HCT116 (cell line): ENCODE data around the gene GALNT17. TPM values are rescaled to one million over a fixed set of nuclear protein-coding genes. Genes with fewer than 3 reads are reported as not detected.

Experiments used
- ATAC-seq: fragments of 200-7000 bp; cut with Tn5 transposase; 2 replicates; pipeline ENCODE4 v1.9.1; 2020; ENCODE audit warnings: mild to moderate bottlenecking, moderate library complexity
- BruUV-seq: library from RNA; stranded (reverse); fragments of 400-500 nt; replicated peaks from 2 replicates; lab custom pipeline; 2021; lab: Mats Ljungman, UMichigan
- CTCF ChIA-PET: fragments of 300-600 bp; sonication (Branson Sonifier 250); formaldehyde crosslinking; loops from one replicate; lab custom pipeline; 2021; ENCODE audit warnings: antibody characterized with exemption; lab: Charles Lee
- POLR2A ChIA-PET: fragments of 300-600, 350-600 bp; sonication (Branson Sonifier 250); formaldehyde crosslinking; loops from one replicate; lab custom pipeline; 2021; ENCODE audit warnings: antibody characterized with exemption; lab: Charles Lee
- RAD21 ChIA-PET, 2 experiments: fragments of 300-600 bp; sonication (Branson Sonifier 250); formaldehyde crosslinking; loops; one replicate each; lab custom pipeline; 2023; ENCODE audit warnings: low total read pairs in 2 of 2; ENCODE audit not compliant: uncharacterized antibody in 2 of 2, unreplicated experiment in 2 of 2, low non-redundant PET in 1 of 2; lab: Charles Lee
- DNase-seq: peaks from one replicate; pipeline ENCODE4 v3.0.0-alpha.2; 2010; ENCODE audit warnings: low read depth, low spot score
- H2AFZ ChIP-seq: fragments of 200-600 bp; shearing (Covaris generic), sonication (generic); 2 replicates; pipeline ENCODE4 v1.6.1; 2017; ENCODE audit warnings: low read depth, mixed run types, mixed read lengths, antibody characterized with exemption, low read length; ENCODE audit not compliant: poor library complexity, severe bottlenecking
- H3K27ac ChIP-seq: 2 replicates; pipeline ENCODE4 v1.5.1; 2012; ENCODE audit warnings: low read depth, low read length
- H3K27me3 ChIP-seq: fragments of 200-600 bp; sonication (generic); 2 replicates; pipeline ENCODE4 v1.6.1; 2016; ENCODE audit warnings: mixed run types, low read length, mixed read lengths; ENCODE audit not compliant: insufficient read depth
- H3K36me3 ChIP-seq, 2 experiments: fragments of 200-500 bp in 1 of 2; fragments of 200-600 bp in 1 of 2; sonication (Bioruptor generic) in 1 of 2; sonication (generic) in 1 of 2; 2 replicates each; pipeline versions ENCODE4 v1.5.1 to v1.6.1; 2014 to 2016; ENCODE audit warnings: low read length in 2 of 2, inconsistent platforms in 1 of 2, mixed read lengths in 1 of 2, mixed run types in 1 of 2; ENCODE audit not compliant: insufficient read depth in 2 of 2, control insufficient read depth in 1 of 2
- H3K4me1 ChIP-seq, 2 experiments: fragments of 200-600 bp in 1 of 2; sonication (generic) in 1 of 2; 2 replicates each; pipeline versions ENCODE4 v1.5.1 to v1.6.1; 2012 to 2017; ENCODE audit warnings: low read length in 2 of 2, inconsistent platforms in 1 of 2, mild to moderate bottlenecking in 1 of 2, mixed read lengths in 1 of 2, mixed run types in 1 of 2, moderate library complexity in 1 of 2; ENCODE audit not compliant: insufficient read depth in 2 of 2, control insufficient read depth in 1 of 2
- H3K4me2 ChIP-seq: fragments of 200-600 bp; sonication (generic); 2 replicates; pipeline ENCODE4 v1.6.1; 2017; ENCODE audit warnings: mixed run types, low read length, mixed read lengths
- H3K4me3 ChIP-seq, 2 experiments: fragments of 200-600 bp in 1 of 2; sonication (generic) in 1 of 2; replicated peaks in 1 of 2; 2 replicates each; pipeline ENCODE4 v1.5.1; 2011 to 2016; ENCODE audit warnings: low read length in 2 of 2, control low read depth in 1 of 2, low read depth in 1 of 2, mild to moderate bottlenecking in 1 of 2, mixed read lengths in 1 of 2, mixed run types in 1 of 2
- H3K79me2 ChIP-seq: fragments of 200-600 bp; sonication (generic); 2 replicates; pipeline ENCODE4 v1.6.1; 2017; ENCODE audit warnings: mild to moderate bottlenecking, mixed run types, low read length, moderate library complexity, mixed read lengths; ENCODE audit not compliant: insufficient read depth
- H3K9ac ChIP-seq: fragments of 200-600 bp; sonication (generic); 2 replicates; pipeline ENCODE4 v1.6.1; 2016; ENCODE audit warnings: low read length, mixed read lengths
- H3K9me2 ChIP-seq: fragments of 200-600 bp; sonication (generic), shearing (Covaris generic); 2 replicates; pipeline ENCODE4 v1.6.1; 2017; ENCODE audit warnings: mixed run types, mild to moderate bottlenecking, moderate library complexity; ENCODE audit not compliant: insufficient read depth
- H3K9me3 ChIP-seq, 2 experiments: fragments of 200-500 bp in 1 of 2; fragments of 200-600 bp in 1 of 2; sonication (Bioruptor generic) in 1 of 2; sonication (generic) in 1 of 2; 2 replicates each; pipeline ENCODE4 v1.6.1; 2014 to 2017; ENCODE audit warnings: low read length in 2 of 2, mixed read lengths in 2 of 2, inconsistent platforms in 1 of 2, low read depth in 1 of 2, mild to moderate bottlenecking in 1 of 2, mixed run types in 1 of 2, moderate library complexity in 1 of 2; ENCODE audit not compliant: control insufficient read depth in 1 of 2, insufficient read depth in 1 of 2
- H4K20me1 ChIP-seq: fragments of 200-600 bp; sonication (generic), shearing (Covaris generic); 2 replicates; pipeline ENCODE4 v1.6.1; 2017; ENCODE audit warnings: mixed run types, mild to moderate bottlenecking, moderate library complexity; ENCODE audit not compliant: insufficient read depth
- EGR1 ChIP-seq: IDR thresholded peaks from 2 replicates; pipeline ENCODE4 v1.6.1; 2012; ENCODE audit warnings: low read depth
- EZH2 ChIP-seq: fragments of 200-600 bp; sonication (generic); IDR thresholded peaks from 2 replicates; pipeline ENCODE4 v1.6.1; 2017; ENCODE audit warnings: antibody characterized with exemption, mixed run types
- JUND ChIP-seq: IDR thresholded peaks from 2 replicates; pipeline ENCODE4 v1.6.1; 2012
- POLR2A ChIP-seq: IDR thresholded peaks from 2 replicates; pipeline ENCODE4 v1.7.0; 2011; ENCODE audit warnings: borderline replicate concordance; ENCODE audit not compliant: insufficient read depth, insufficient read length; ENCODE audit errors: extremely low read depth
- REST ChIP-seq: IDR thresholded peaks from 2 replicates; pipeline ENCODE4 v1.6.1; 2012; ENCODE audit warnings: low read depth
- SIN3A ChIP-seq: IDR thresholded peaks from 2 replicates; pipeline ENCODE4 v1.6.1; 2012; ENCODE audit warnings: low read depth
- SRF ChIP-seq: IDR thresholded peaks from 2 replicates; pipeline ENCODE4 v1.6.1; 2012; ENCODE audit warnings: low read depth
- TCF7L2 ChIP-seq: IDR thresholded peaks from 2 replicates; pipeline ENCODE4 v1.7.0; 2011; ENCODE audit warnings: borderline replicate concordance, inconsistent platforms; ENCODE audit not compliant: insufficient read depth, insufficient read length; ENCODE audit errors: extremely low read depth
- ZBTB33 ChIP-seq: IDR thresholded peaks from 2 replicates; pipeline ENCODE4 v1.6.1; 2011; ENCODE audit warnings: mild to moderate bottlenecking, low read length, moderate library complexity; ENCODE audit not compliant: insufficient replicate concordance; ENCODE audit errors: extremely low read depth
- intact Hi-C: fragments of 100-400 bp; cut with micrococcal nuclease; formaldehyde crosslinking; loops from 2 replicates; pipeline ENCODE4 v1.10.0; 2022
- total RNA-seq: library from RNA; stranded (reverse); gene quantifications from one replicate; pipeline ENCODE4 v1.2.1, GENCODE V29; 2021; ENCODE audit not compliant: unreplicated experiment
- TF ChIP-seq, protein P1 (sequence below): IDR thresholded peaks from 2 replicates; pipeline ENCODE4 v1.6.1; 2012

GALNT17 gene
- total RNA-seq, 1 experiment from 2014 or later = not detected

DNA sequence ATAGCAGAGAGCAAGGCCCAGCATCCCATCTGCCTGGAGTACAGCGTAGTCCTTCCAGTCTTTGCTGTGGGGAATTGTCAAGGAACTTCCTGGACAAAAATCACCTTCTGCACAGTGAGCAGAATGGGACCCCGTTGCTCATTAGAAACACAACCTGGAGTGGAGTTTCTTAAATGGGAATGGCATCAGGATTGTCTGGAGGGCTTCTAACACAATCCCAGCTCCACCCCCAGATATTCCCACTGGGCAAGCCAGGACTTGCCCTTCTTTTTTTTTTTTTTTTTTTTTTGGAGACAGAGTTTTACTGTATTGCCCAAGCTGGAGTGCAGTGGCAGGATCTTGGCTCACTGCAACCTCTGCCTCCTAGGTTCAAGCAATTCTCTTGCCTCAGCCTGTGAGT, 356.4 kb downstream of the GALNT17 start:
- RAD21 ChIA-PET = no interaction called here
- Histone ChIP-seq H2AFZ (no peak overlapping the region), H3K36me3 (no peaks in the 10 kb centered on the region), H3K9me2 (no peaks in the 10 kb centered on the region), H3K27me3 (no peaks in the 10 kb centered on the region), H3K27ac (no peak overlapping the region), H3K4me1 (no peaks in the 10 kb centered on the region), H3K4me2 (no peak overlapping the region), H3K9ac (no peak overlapping the region), H3K9me3 (peaks cover 3 to 12% of the 10 kb centered on the region in 2 experiments; a peak in 2 of 4 replicates), H4K20me1 (no peaks in the 10 kb centered on the region), H3K79me2 (no peaks in the 10 kb centered on the region), H3K4me3 (no peak overlapping the region)
- no peak for DNase-seq
- POLR2A ChIA-PET = no interaction called here
- CTCF ChIA-PET = no interaction called here
- intact Hi-C loops = no loop called here
- TF ChIP-seq EGR1 (no peak), SIN3A (no peak), REST (no peak), ZBTB33 (no peak), JUND (no peak), EZH2 (no peak), TCF7L2 (no peak), POLR2A (no peak), SRF (no peak)
- TF ChIP-seq, protein P1, sequence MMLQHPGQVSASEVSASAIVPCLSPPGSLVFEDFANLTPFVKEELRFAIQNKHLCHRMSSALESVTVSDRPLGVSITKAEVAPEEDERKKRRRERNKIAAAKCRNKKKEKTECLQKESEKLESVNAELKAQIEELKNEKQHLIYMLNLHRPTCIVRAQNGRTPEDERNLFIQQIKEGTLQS = no peak
- ATAC-seq = no peak
- no TSS peak for BruUV-seq
